ENCODE measurements around the gene GARS1.

GRCh38 chr7:30596721-30597120 lies 2.0 kb downstream of the GARS1 start:
- TF ChIP-seq CTCF (IDR thresholded peaks at IDR 0.05 in 8 of 11, conservative IDR thresholded peaks at IDR 0.05 in 3 of 11) (no peak), POLR2A (IDR thresholded peaks at IDR 0.05) (no peak), POLR2AphosphoS5 (IDR thresholded peaks at IDR 0.05) (no peak)
